ENCODE results near the gene STIL.

Gene STIL

GRCh38 chr1:47244339-47244862 lies 69.5 kb downstream of the STIL start:
- no peaks in the 10 kb centered on the region for H3K79me1 ChIP-seq (replicated peaks; ENCODE audit: low read length, poor library complexity, severe bottlenecking)
- H3K23ac ChIP-seq (ENCODE audit: low read length in 2 of 2), result no peak overlapping the region
- DNase-seq, result no peak
- H3K4me3 ChIP-seq (ENCODE audit: insufficient read depth in 1 of 2, low read depth in 1 of 2, low read length in 2 of 2), result no peak overlapping the region
- no peak overlapping the region for H2BK5ac ChIP-seq (ENCODE audit: low read depth, low read length, poor library complexity, severe bottlenecking)
- H3K9me3 ChIP-seq (ENCODE audit: control insufficient read depth, low read length), result no peaks in the 10 kb centered on the region
- no peak overlapping the region for H3K14ac ChIP-seq (ENCODE audit: low read length in 2 of 2)
- no peak overlapping the region for H3K4ac ChIP-seq (ENCODE audit: low read depth in 1 of 2, low read length in 2 of 2)
- no peak overlapping the region for H3K9ac ChIP-seq (ENCODE audit: low read length)
- H2AFZ ChIP-seq (ENCODE audit: low read depth, low read length), result no peak overlapping the region
- no peaks in the 10 kb centered on the region for H3K4me1 ChIP-seq (ENCODE audit: control insufficient read depth, insufficient read depth, low read depth, low read length)
- no peak overlapping the region for H4K8ac ChIP-seq (ENCODE audit: low read length)
- H2BK120ac ChIP-seq (ENCODE audit: low read depth, low read length), result no peak overlapping the region
- H3K18ac ChIP-seq (ENCODE audit: low read depth in 1 of 2, low read length in 2 of 2), result no peak overlapping the region
- no peak overlapping the region for H4K91ac ChIP-seq (ENCODE audit: low read length)
- 57% methylated on average over 2 of the region's 3 CpGs for WGBS
- H3K27me3 ChIP-seq (ENCODE audit: control insufficient read depth in 1 of 2, insufficient read depth in 1 of 2, low read length in 2 of 2), result peaks cover 33 to 50% of the 10 kb centered on the region in 2 experiments
- H3K36me3 ChIP-seq (ENCODE audit: control insufficient read depth in 1 of 2, insufficient read depth in 2 of 2, low read depth in 1 of 2, low read length in 2 of 2), result no peaks in the 10 kb centered on the region
- H2BK12ac ChIP-seq (ENCODE audit: low read length in 2 of 2), result no peak overlapping the region
- H3K4me2 ChIP-seq (ENCODE audit: low read length, poor library complexity, severe bottlenecking), result no peak overlapping the region
- no peak overlapping the region for H3K27ac ChIP-seq (ENCODE audit: low read length, poor library complexity, severe bottlenecking)
- no peak overlapping the region for H2BK15ac ChIP-seq (ENCODE audit: low read depth, poor library complexity, severe bottlenecking)
- H2AK5ac ChIP-seq (ENCODE audit: low read length, severe bottlenecking), result no peak overlapping the region

- H2BK12ac ChIP-seq (ENCODE audit: low read length in 2 of 2), result no peak overlapping the region
- H4K91ac ChIP-seq (ENCODE audit: low read length), result no peak overlapping the region
- H3K9ac ChIP-seq (ENCODE audit: low read length), result no peak overlapping the region
- no peak for DNase-seq
- no peak overlapping the region for H4K8ac ChIP-seq (ENCODE audit: low read length)
- H3K27me3 ChIP-seq (ENCODE audit: control insufficient read depth in 1 of 2, insufficient read depth in 1 of 2, low read length in 2 of 2), result peaks cover 36 to 55% of the 10 kb centered on the region in 2 experiments
- no peak overlapping the region for H2BK15ac ChIP-seq (ENCODE audit: low read depth, poor library complexity, severe bottlenecking)
- H3K4me2 ChIP-seq (ENCODE audit: low read length, poor library complexity, severe bottlenecking), result no peak overlapping the region
- no peak overlapping the region for H3K4ac ChIP-seq (ENCODE audit: low read depth in 1 of 2, low read length in 2 of 2)
- no peak overlapping the region for H2BK120ac ChIP-seq (ENCODE audit: low read depth, low read length)
- H3K36me3 ChIP-seq (ENCODE audit: control insufficient read depth in 1 of 2, insufficient read depth in 2 of 2, low read depth in 1 of 2, low read length in 2 of 2), result no peaks in the 10 kb centered on the region
- no peaks in the 10 kb centered on the region for H3K9me3 ChIP-seq (ENCODE audit: control insufficient read depth, low read length)
- WGBS, result 38% methylated on average over 3 of the region's 5 CpGs
- no peak overlapping the region for H2AFZ ChIP-seq (ENCODE audit: low read depth, low read length)
- no peak overlapping the region for H3K4me3 ChIP-seq (ENCODE audit: insufficient read depth in 1 of 2, low read depth in 1 of 2, low read length in 2 of 2)
- H3K4me1 ChIP-seq (ENCODE audit: control insufficient read depth, insufficient read depth, low read depth, low read length), result no peaks in the 10 kb centered on the region
- H3K27ac ChIP-seq (ENCODE audit: low read length, poor library complexity, severe bottlenecking), result no peak overlapping the region
- H3K18ac ChIP-seq (ENCODE audit: low read depth in 1 of 2, low read length in 2 of 2), result no peak overlapping the region
- H3K79me1 ChIP-seq (replicated peaks; ENCODE audit: low read length, poor library complexity, severe bottlenecking), result no peaks in the 10 kb centered on the region
- H2AK5ac ChIP-seq (ENCODE audit: low read length, severe bottlenecking), result no peak overlapping the region
- H2BK5ac ChIP-seq (ENCODE audit: low read depth, low read length, poor library complexity, severe bottlenecking), result no peak overlapping the region
- H3K14ac ChIP-seq (ENCODE audit: low read length in 2 of 2), result no peak overlapping the region
- H3K23ac ChIP-seq (ENCODE audit: low read length in 2 of 2), result no peak overlapping the region
These were observed 70.0 kb downstream of the STIL start for GRCh38 chr1:47243910-47244309.

DNA sequence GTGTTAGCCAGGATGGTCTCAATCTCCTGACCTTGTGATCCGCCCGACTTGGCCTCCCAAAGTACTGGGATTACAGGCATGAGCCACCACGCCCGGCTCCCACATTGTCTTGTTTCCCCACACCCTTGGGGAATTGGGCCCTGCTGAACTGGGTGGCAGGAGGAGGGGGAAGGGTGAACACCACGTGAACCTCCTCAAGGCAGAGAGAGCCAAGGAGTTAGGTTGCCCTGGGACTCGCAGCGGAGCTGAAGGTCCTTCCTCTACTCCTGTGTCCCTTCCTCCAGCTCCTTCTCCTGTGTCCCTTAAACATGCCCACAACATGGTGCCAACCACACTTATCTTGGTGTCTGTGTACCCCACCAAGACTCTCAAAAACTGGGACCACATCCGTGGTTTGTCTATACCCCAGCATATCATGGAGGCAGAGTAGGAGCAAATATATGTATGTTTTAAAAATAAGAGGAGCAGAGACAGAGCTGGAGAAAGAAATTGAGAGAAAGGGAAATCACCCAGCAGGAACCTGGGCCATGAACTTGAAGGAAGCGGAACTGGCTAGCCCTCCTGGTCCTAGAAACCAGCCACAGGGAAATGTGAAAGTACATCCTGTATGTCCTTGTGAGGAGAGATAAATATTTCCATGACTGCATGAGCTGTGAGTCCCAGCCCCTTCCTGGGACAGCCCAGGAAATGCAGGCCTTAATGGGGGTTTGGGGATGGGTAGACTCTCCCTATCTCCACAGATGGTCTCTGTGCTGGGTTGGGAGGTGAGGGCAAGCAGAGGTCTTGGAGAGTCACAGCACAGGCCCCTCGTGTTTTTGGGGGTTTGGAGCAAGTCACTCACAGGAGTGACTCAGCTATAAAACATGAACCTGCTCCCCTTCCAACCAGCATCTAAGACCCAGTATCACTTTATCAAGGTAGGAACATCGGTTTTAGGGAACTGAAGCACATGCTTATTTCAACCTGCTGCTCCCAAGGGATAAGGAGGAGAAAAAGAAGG lies 72.5 kb downstream of the STIL start:
- H3K4me2 ChIP-seq (ENCODE audit: low read length, poor library complexity, severe bottlenecking), result no peak overlapping the region
- no peak overlapping the region for H2AFZ ChIP-seq (ENCODE audit: low read depth, low read length)
- H3K23ac ChIP-seq (ENCODE audit: low read length in 2 of 2), result no peak overlapping the region
- 75% methylated on average over 7 of the region's 11 CpGs for WGBS
- no peaks in the 10 kb centered on the region for H3K9me3 ChIP-seq (ENCODE audit: control insufficient read depth, low read length)
- H4K91ac ChIP-seq (ENCODE audit: low read length), result no peak overlapping the region
- no peak overlapping the region for H2BK120ac ChIP-seq (ENCODE audit: low read depth, low read length)
- H2BK15ac ChIP-seq (ENCODE audit: low read depth, poor library complexity, severe bottlenecking), result no peak overlapping the region
- H2BK12ac ChIP-seq (ENCODE audit: low read length in 2 of 2), result no peak overlapping the region
- no peak overlapping the region for H2AK5ac ChIP-seq (ENCODE audit: low read length, severe bottlenecking)
- H3K4me1 ChIP-seq (ENCODE audit: control insufficient read depth, insufficient read depth, low read depth, low read length), result no peaks in the 10 kb centered on the region
- no peak overlapping the region for H3K18ac ChIP-seq (ENCODE audit: low read depth in 1 of 2, low read length in 2 of 2)
- no peaks in the 10 kb centered on the region for H3K36me3 ChIP-seq (ENCODE audit: control insufficient read depth in 1 of 2, insufficient read depth in 2 of 2, low read depth in 1 of 2, low read length in 2 of 2)
- H2BK5ac ChIP-seq (ENCODE audit: low read depth, low read length, poor library complexity, severe bottlenecking), result no peak overlapping the region
- no peaks in the 10 kb centered on the region for H3K79me1 ChIP-seq (replicated peaks; ENCODE audit: low read length, poor library complexity, severe bottlenecking)
- H3K4ac ChIP-seq (ENCODE audit: low read depth in 1 of 2, low read length in 2 of 2), result no peak overlapping the region
- no peak for DNase-seq
- no peak overlapping the region for H4K8ac ChIP-seq (ENCODE audit: low read length)
- H3K27me3 ChIP-seq (ENCODE audit: control insufficient read depth in 1 of 2, insufficient read depth in 1 of 2, low read length in 2 of 2), result peaks cover 39 to 67% of the 10 kb centered on the region in 2 experiments
- H3K9ac ChIP-seq (ENCODE audit: low read length), result no peak overlapping the region
- no peak overlapping the region for H3K27ac ChIP-seq (ENCODE audit: low read length, poor library complexity, severe bottlenecking)
- H3K4me3 ChIP-seq (ENCODE audit: insufficient read depth in 1 of 2, low read depth in 1 of 2, low read length in 2 of 2), result no peak overlapping the region
- no peak overlapping the region for H3K14ac ChIP-seq (ENCODE audit: low read length in 2 of 2)

- H3K27ac ChIP-seq (ENCODE audit: low read length, poor library complexity, severe bottlenecking), result no peak overlapping the region
- H3K36me3 ChIP-seq (ENCODE audit: control insufficient read depth in 1 of 2, insufficient read depth in 2 of 2, low read depth in 1 of 2, low read length in 2 of 2), result no peaks in the 10 kb centered on the region
- no peaks in the 10 kb centered on the region for H3K79me1 ChIP-seq (replicated peaks; ENCODE audit: low read length, poor library complexity, severe bottlenecking)
- H2AFZ ChIP-seq (ENCODE audit: low read depth, low read length), result no peak overlapping the region
- WGBS, result 48% methylated on average over 5 of the region's 5 CpGs
- no peak overlapping the region for H2BK12ac ChIP-seq (ENCODE audit: low read length in 2 of 2)
- H2AK5ac ChIP-seq (ENCODE audit: low read length, severe bottlenecking), result no peak overlapping the region
- H4K91ac ChIP-seq (ENCODE audit: low read length), result no peak overlapping the region
- H3K9ac ChIP-seq (ENCODE audit: low read length), result no peak overlapping the region
- no peak overlapping the region for H2BK15ac ChIP-seq (ENCODE audit: low read depth, poor library complexity, severe bottlenecking)
- H3K14ac ChIP-seq (ENCODE audit: low read length in 2 of 2), result no peak overlapping the region
- H4K8ac ChIP-seq (ENCODE audit: low read length), result no peak overlapping the region
- H3K4me3 ChIP-seq (ENCODE audit: insufficient read depth in 1 of 2, low read depth in 1 of 2, low read length in 2 of 2), result no peak overlapping the region
- H3K9me3 ChIP-seq (ENCODE audit: control insufficient read depth, low read length), result no peaks in the 10 kb centered on the region
- H3K4ac ChIP-seq (ENCODE audit: low read depth in 1 of 2, low read length in 2 of 2), result no peak overlapping the region
- H3K27me3 ChIP-seq (ENCODE audit: control insufficient read depth in 1 of 2, insufficient read depth in 1 of 2, low read length in 2 of 2), result peaks cover 46 to 72% of the 10 kb centered on the region in 2 experiments
- no peak for DNase-seq
- no peak overlapping the region for H3K4me2 ChIP-seq (ENCODE audit: low read length, poor library complexity, severe bottlenecking)
- no peak overlapping the region for H3K23ac ChIP-seq (ENCODE audit: low read length in 2 of 2)
- H2BK120ac ChIP-seq (ENCODE audit: low read depth, low read length), result no peak overlapping the region
- H3K4me1 ChIP-seq (ENCODE audit: control insufficient read depth, insufficient read depth, low read depth, low read length), result peaks cover 5% of the 10 kb centered on the region
- no peak overlapping the region for H2BK5ac ChIP-seq (ENCODE audit: low read depth, low read length, poor library complexity, severe bottlenecking)
- H3K18ac ChIP-seq (ENCODE audit: low read depth in 1 of 2, low read length in 2 of 2), result no peak overlapping the region
These were observed 74.9 kb downstream of the STIL start for GRCh38 chr1:47238935-47239592.
